Superior temporal gyrus (tissue), 1 donor: ENCODE measurements around the gene ZNF845.
A peak's percentile ranks its signal among the peaks of the same experiment; 100 is the strongest.
"Not testable (repeated sequence)": the region's sequence is repeated elsewhere in the genome, so short reads cannot be mapped to it uniquely, and the experiment has no call there.

Source experiments
- DNase-seq: peaks from one replicate; pipeline ENCODE4 v3.0.0-alpha.2; 2016; ENCODE audit errors: extremely low spot score

ZNF845 gene

DNA sequence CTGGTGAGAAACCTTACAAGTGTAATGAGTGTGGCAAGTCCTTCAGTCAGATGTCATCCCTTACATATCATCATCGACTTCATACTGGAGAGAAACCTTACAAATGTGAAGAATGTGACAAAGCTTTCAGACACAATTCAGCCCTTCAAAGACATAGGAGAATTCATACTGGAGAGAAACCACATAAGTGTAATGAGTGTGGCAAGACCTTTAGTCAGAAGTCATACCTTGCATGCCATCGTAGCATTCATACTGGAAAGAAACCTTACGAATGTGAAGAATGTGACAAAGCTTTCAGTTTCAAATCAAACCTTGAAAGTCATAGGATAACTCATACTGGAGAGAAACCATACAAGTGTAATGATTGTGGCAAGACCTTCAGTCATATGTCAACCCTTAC lies 47.8 kb downstream of the ZNF845 start:
- DNase-seq = no peak

DNA sequence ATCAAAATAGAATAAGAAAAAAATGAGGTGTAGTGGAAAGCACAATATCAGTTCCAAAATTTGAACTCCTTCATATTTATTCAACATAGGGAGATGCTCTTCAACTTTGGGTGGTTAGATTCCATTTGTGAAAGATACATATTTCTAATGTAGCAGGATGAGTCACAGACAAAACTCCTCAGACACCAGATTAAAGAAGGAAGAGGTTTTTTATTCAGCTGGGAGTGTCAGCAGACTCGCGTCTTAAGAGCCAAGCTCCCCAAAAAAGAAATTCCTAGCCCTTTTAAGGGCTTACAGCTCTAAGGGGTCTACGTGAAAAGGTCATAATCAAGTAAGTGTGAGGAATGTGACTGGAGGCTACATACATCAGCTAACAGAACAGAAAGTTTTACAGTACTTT lies 54.6 kb downstream of the ZNF845 start:
- DNase-seq = no peak

DNA sequence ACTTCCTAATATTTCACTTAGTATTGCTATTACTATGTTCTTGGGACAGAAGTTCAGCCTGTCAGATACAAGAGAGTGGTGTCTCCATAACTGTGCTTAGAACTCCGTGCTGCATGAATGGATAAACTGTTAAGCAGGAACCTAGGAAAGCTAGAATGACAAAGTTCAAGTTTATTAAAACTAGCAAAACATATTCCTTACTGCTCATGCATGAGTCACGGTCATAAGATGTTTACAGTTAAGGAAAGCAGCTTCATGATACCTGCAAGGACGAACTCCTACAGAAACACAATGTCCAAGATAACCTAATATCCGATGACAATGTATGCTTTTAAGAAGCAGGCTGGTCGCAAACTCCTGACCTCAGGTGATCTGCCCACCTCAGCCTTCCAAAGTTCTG lies 55.4 kb downstream of the ZNF845 start:
- no peak for DNase-seq

- DNase-seq = no peak
Observed at GRCh38 chr19:53389571-53389970, 56.0 kb downstream of the ZNF845 start.

DNA sequence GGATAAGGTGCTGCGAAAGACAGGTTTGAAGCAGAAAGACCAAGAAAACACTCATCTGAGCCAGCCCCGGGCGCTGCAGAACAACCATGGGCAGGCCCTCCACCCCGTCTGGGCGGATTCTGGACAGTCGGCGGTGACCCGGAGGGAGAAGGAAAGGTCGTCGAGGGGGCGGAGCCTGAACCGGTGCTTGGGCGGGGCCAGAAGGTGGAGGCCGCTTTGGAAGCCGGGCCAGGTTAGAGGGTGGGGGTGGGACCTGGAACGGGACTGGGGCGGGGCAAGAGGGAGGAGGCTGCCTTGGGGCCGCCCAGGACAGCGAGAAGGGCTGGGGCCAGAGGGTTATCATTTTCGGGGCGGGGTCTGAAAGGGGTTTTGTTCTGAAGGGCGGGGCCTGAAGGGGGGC lies 56.4 kb downstream of the ZNF845 start:
- DNase-seq = no peak

DNA sequence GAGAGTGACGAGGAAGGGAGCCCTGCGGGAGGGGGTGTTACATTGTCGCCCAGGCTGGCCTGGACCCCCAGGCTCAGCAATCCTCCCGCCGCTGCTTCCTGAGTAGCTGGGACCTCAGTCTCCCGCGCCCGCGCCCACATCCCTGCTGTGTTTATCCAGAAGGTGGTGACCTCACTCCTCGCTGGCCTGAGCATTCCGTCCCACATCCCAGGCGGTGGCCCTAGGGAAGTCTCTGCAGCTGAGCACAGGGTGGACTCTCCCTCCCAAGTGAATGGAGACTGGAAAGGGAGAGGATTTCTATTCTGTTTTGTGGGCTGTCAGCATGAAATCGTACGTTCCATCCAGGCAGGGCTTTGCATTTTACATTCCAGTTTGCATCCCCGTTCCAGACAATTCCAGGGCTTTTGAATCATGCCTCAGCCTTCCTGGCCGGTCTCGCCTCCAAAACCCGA lies 61.0 kb downstream of the ZNF845 start:
- no peak for DNase-seq

- peak; percentile 85 for DNase-seq
Observed at GRCh38 chr19:53394974-53395839, 61.7 kb downstream of the ZNF845 start, which contains the start of gene ZNF765. Gene ZNF765 (plus strand): TSS chr19:53395149. CDS start chr19:53398016, 2,867 bp downstream.

GRCh38 chr19:53395840-53396524 lies 62.4 kb downstream of the ZNF845 start:
- DNase-seq = peak; percentile 11

GRCh38 chr19:53396525-53396868 lies 62.9 kb downstream of the ZNF845 start:
- DNase-seq = no peak

DNA sequence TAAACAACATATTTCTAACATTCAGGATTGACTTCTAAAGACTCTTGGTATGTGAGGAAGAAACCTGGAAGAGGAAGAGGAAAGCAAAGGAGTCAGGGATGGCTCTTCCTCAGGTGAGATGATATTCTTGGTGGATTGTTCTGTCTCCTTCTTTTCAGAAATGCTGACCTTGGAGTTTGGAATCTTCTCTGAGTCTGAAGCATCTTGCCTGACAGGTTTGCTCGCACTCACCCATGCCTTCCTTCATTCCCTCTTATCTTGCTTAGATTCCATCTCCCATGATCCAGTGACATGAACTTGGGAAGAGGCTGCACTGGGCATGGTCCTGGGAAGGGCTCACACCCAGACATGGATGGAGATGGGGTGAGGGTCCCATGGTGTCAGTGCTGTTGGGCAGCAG lies 64.4 kb downstream of the ZNF845 start:
- not testable (repeated sequence) for DNase-seq
